GM12874 (cell line): ENCODE results near the gene MLF2.

ENCODE experiments used
- TF ChIP-seq, protein P1 (sequence below): IDR thresholded peaks from 2 replicates; pipeline ENCODE4 v1.5.1; 2011; ENCODE audit warnings: low read depth, mild to moderate bottlenecking, control low read depth, low read length, moderate library complexity; ENCODE audit not compliant: insufficient read depth

The MLF2 gene

DNA sequence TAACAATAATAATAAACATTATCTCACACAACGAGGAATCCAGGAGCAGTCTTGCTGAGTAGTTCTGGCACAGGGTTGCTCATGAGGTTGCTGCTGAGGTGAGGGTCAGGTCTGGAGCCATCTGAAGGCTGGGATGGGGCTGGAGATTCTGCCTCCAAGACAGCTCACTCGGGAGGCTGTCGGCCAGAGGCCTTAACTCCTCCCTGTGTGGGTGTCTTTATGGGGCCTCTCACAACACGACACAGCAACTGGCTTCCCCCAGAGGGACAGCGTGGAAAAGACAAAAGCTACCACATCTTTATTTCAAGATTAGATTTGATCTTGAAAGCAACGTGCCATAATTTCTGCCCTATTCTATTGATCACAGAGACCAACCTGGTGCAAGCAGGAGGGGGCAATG, 29.2 kb upstream of the MLF2 start:
- TF ChIP-seq, protein P1, sequence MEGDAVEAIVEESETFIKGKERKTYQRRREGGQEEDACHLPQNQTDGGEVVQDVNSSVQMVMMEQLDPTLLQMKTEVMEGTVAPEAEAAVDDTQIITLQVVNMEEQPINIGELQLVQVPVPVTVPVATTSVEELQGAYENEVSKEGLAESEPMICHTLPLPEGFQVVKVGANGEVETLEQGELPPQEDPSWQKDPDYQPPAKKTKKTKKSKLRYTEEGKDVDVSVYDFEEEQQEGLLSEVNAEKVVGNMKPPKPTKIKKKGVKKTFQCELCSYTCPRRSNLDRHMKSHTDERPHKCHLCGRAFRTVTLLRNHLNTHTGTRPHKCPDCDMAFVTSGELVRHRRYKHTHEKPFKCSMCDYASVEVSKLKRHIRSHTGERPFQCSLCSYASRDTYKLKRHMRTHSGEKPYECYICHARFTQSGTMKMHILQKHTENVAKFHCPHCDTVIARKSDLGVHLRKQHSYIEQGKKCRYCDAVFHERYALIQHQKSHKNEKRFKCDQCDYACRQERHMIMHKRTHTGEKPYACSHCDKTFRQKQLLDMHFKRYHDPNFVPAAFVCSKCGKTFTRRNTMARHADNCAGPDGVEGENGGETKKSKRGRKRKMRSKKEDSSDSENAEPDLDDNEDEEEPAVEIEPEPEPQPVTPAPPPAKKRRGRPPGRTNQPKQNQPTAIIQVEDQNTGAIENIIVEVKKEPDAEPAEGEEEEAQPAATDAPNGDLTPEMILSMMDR, result no peak

DNA sequence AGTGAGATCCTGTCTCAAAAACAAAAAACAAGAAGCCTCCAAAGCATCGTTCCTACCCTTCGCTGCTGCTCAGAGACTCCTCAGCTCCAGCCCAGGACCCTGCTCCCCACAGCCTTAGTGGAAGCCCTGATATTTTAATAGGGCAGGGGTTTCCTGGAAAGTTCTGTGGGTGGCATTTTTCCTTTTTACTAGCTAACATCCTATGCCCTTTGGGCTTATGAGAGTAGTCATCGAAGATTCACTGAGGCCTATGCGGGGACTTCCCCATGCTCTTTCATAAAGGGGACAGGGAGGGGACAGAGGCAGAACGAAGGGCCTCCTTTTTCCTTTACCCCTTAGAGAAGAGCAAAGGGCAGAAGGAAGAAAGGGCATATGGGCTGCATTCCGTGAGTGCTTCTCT, 27.6 kb upstream of the MLF2 start:
- TF ChIP-seq, protein P1, result no peak

DNA sequence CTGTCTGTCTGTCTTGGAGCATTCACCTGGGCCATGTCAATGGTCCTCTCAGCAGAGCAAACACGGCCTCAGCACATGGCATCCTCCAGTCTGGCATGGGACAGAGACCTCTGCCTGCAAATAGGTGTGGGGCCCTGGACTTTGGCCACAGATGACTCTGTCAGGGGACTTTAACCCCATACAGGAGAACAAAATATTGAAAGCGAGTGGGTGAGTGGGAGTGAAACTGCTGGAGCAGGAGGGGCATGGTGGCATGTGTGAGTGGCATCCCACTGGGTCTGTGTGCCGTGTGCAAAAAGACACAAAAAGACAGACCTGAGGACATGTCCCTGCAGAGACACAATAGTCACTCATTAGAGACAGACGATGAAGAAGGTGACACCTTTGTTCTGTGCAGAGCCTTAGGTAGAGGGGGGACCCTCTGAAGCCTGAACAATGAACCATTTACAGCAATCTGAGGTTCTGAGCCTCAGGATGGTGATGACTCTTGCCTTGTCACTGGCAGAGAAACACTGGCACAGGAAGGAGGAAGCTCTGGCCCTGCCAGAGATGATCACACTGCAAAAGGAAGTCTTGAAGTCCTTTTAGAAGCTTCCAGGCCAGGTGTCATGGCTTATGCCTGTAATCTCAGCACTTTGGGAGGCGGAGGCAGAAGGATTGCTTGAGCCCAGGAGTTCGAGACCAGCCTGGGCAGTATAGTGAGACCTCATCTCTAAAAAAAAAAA, 26.9 kb upstream of the MLF2 start:
- TF ChIP-seq, protein P1, result no peak

DNA sequence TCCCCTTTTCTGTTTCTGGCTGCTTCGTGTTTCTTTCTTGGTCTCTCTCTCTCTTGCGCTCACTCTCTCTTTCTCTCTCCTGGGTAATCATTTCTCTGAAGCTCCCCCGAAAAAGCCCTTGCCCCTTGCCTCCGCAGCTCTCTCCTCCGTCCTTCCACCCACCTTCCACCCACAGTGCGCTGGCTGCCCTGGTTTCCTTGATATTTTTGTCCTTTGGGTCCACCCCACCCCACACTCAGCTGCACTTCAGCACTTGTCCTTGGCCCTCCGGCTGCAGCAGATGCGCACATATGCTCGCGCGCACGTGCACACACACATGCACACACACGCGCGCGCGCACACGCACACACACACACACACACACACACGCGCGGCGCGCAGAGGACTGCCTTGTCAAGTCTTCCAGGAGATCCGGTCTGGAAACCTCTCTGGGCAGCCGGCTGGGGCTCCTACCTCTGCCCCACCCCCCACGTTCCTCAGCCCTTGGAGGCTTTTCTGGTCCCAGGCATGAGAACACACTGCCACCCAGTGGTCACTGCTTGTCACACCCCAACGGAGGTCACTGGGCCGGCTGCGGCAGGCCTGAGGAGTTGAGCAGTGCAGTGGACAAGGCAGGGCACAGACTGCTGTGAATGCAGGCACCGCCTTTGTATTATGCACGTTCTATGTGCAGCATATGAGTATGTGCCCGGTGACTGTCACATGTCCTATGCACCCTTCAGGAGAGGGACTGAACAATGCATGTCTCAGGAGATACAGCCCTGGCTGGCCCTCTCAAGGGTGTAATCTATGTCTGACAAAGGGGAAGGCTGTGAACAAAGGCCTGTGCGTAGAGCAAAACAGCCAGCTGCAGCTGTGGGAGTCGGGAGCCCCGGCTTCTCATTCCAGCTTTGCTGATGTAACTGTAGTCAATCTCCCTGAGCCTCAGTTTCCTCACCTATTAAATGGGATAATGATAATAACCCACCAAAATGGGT, 25.9 kb upstream of the MLF2 start:
- TF ChIP-seq, protein P1, result peak; percentile 91

DNA sequence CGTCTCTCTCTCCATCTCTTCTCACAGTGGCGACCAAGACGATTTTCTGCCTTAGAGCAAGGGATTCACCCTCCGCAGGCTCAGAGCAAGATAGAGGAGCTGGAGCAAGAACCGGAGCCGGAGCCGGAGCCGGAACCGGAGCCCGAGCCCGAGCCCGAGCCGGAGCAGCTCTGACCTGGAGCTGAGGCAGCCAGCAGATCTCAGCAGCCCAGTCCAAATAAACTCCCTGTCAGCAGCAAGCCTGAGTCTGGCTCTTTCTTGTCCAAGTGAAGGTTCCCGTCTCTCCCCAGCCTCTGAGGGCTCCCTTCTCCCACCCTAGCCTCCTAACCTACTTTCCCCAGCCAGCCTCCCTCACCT, 25.3 kb upstream of the MLF2 start:
- TF ChIP-seq, protein P1, result no peak

DNA sequence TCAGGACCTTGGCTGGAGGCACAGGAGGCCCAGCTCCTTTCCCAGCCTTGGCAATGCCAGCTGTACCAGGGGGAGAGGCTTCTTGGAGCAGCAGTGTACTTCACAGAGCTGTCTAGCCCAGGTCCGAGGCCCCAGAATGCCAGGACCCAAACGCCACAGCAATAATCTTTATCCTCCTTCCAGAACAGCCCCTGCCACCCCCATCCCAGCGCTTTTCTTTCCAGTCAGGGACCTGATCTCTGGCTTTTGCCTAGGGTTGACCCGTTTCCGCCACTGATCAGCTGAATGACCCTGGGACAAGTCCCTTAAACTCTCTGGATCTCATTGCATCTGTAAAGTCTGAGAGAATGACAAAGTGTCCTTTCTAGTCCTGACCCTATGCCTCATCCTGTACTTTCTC, 24.4 kb upstream of the MLF2 start:
- TF ChIP-seq, protein P1, result no peak
